K562 (cell line): ENCODE measurements around the gene PHEX. TPM values are rescaled to one million over a fixed set of nuclear protein-coding genes. Genes with fewer than 3 reads are reported as not detected.
A peak's percentile ranks its signal among the peaks of the same experiment; 100 is the strongest.

Source experiments
- ATAC-seq: fragments of 200-7000 bp; cut with Tn5 transposase; 3 replicates; pipeline ENCODE4 v1.9.1; 2020; ENCODE audit warnings: moderate library complexity
- BruUV-seq: library from RNA; stranded (reverse); fragments of 400-500 nt; replicated peaks from 2 replicates; lab custom pipeline; 2021; lab: Mats Ljungman, UMichigan
- CTCF ChIA-PET: fragments of 300-600 bp; formaldehyde crosslinking; extraction: SDS; loops from one replicate; lab custom pipeline; 2021; ENCODE audit warnings: low intra/inter-chr PET ratio; lab: Yijun Ruan, JAX
- POLR2A ChIA-PET: fragments of 300-600, 350-650 bp; sonication (Branson Sonifier 250); formaldehyde crosslinking; extraction: SDS; loops from one replicate; lab custom pipeline; 2021; ENCODE audit warnings: antibody characterized with exemption, inconsistent platforms; lab: Yijun Ruan, JAX
- DNase-seq, 4 experiments: peaks; one replicate each; pipeline versions ENCODE4 v3.0.0 to v3.0.0-alpha.2; 2011 to 2018; ENCODE audit warnings: low spot score in 3 of 4, mixed read lengths in 3 of 4; ENCODE audit errors: extremely low read depth in 1 of 4
- FAIRE-seq: peaks from 2 replicates; lab custom pipeline; 2011; peaks lifted over from hg19 to GRCh38; lab: Jason Lieb, UNC
- H2AFZ ChIP-seq: 2 replicates; pipeline ENCODE4 v1.6.0; 2011; ENCODE audit warnings: low read depth, low read length, control low read depth, inconsistent platforms
- H3K27ac ChIP-seq: fragments of 200-600 bp; 3 replicates; pipeline ENCODE4 v1.8.0; 2011; ENCODE audit warnings: low read depth, mild to moderate bottlenecking, control low read depth, inconsistent platforms, low read length, moderate library complexity, mixed read lengths; ENCODE audit errors: extremely low read depth
- H3K27me3 ChIP-seq, 2 experiments: fragments of 300-600 bp in 1 of 2; 2 replicates in 1 of 2; 3 replicates in 1 of 2; pipeline versions ENCODE4 v1.6.0 to v1.8.0; 2011; ENCODE audit warnings: inconsistent platforms in 2 of 2, low read length in 2 of 2, mild to moderate bottlenecking in 1 of 2, mixed read lengths in 1 of 2, moderate library complexity in 1 of 2; ENCODE audit not compliant: control insufficient read depth in 2 of 2, insufficient read depth in 2 of 2
- H3K36me3 ChIP-seq: fragments of 300-600 bp; 3 replicates; pipeline ENCODE4 v1.8.0; 2011; ENCODE audit warnings: mild to moderate bottlenecking, low read length, inconsistent platforms; ENCODE audit not compliant: control insufficient read depth, insufficient read depth
- H3K4me1 ChIP-seq, 2 experiments: fragments of 200-600 bp in 1 of 2; replicated peaks in 1 of 2; 2 replicates in 1 of 2; 3 replicates in 1 of 2; pipeline versions ENCODE4 v1.5.1 to v1.8.0; 2011; ENCODE audit warnings: inconsistent platforms in 2 of 2, low read length in 2 of 2, mild to moderate bottlenecking in 1 of 2, mixed read lengths in 1 of 2, moderate library complexity in 1 of 2; ENCODE audit not compliant: control insufficient read depth in 2 of 2, insufficient read depth in 2 of 2
- H3K4me2 ChIP-seq: 2 replicates; pipeline ENCODE4 v1.6.1; 2011; ENCODE audit warnings: low read length, control low read depth, inconsistent platforms, mixed read lengths; ENCODE audit not compliant: insufficient read depth
- H3K4me3 ChIP-seq: fragments of 200-600 bp; sonication (generic), shearing (Covaris generic); 2 replicates; pipeline ENCODE4 v1.5.1; 2016; ENCODE audit warnings: control low read depth, inconsistent platforms
- H3K79me2 ChIP-seq: fragments of 200-600 bp; 3 replicates; pipeline ENCODE4 v1.8.0; 2011; ENCODE audit warnings: low read length, inconsistent platforms; ENCODE audit not compliant: control insufficient read depth, insufficient read depth
- H3K9ac ChIP-seq, 2 experiments: 2 replicates each; pipeline versions ENCODE4 v1.6.0 to v1.6.1; 2011; ENCODE audit warnings: low read depth in 2 of 2, low read length in 2 of 2, control low read depth in 1 of 2, inconsistent platforms in 1 of 2, mild to moderate bottlenecking in 1 of 2, mixed read lengths in 1 of 2; ENCODE audit not compliant: insufficient read depth in 1 of 2
- H3K9me1 ChIP-seq: one replicate; pipeline ENCODE4 v1.6.0; 2011; ENCODE audit warnings: inconsistent platforms, mild to moderate bottlenecking, low read length, moderate library complexity; ENCODE audit not compliant: control insufficient read depth, insufficient read depth
- H3K9me3 ChIP-seq: replicated peaks from 2 replicates; pipeline ENCODE4 v1.5.1; 2011; ENCODE audit warnings: low read depth, low read length, inconsistent platforms; ENCODE audit not compliant: control insufficient read depth, insufficient read depth
- H4K20me1 ChIP-seq: replicated peaks from 2 replicates; pipeline ENCODE4 v1.6.1; 2011; ENCODE audit warnings: low read length, inconsistent platforms, mixed read lengths; ENCODE audit not compliant: control insufficient read depth, insufficient read depth
- EHMT2 ChIP-seq: fragments of 450-650 bp; IDR thresholded peaks from 2 replicates; pipeline ENCODE4 v1.6.1; 2018; ENCODE audit warnings: antibody characterized with exemption
- FOXA3 ChIP-seq, 2 experiments: fragments of 450-650 bp in 1 of 2; sonication (generic) in 1 of 2; formaldehyde crosslinking; IDR thresholded peaks in 1 of 2; conservative IDR thresholded peaks in 1 of 2; 2 replicates each; pipeline versions ENCODE4 v1.4.0 to v1.8.0; 2020 to 2022; ENCODE audit warnings: mild to moderate bottlenecking in 2 of 2, missing genetic modification reagents in 1 of 2
- FOXP4 ChIP-seq: sonication (generic); formaldehyde crosslinking; IDR thresholded peaks from 2 replicates; pipeline ENCODE4 v1.8.0; 2022; ENCODE audit warnings: mild to moderate bottlenecking, missing genetic modification reagents, borderline replicate concordance
- GMEB1 ChIP-seq: fragments of 250-450 bp; sonication (Bioruptor Pico); IDR thresholded peaks from 2 replicates; pipeline ENCODE4 v1.4.0; 2020; ENCODE audit warnings: mild to moderate bottlenecking
- MAFG ChIP-seq: fragments of 450-650 bp; conservative IDR thresholded peaks from 2 replicates; pipeline ENCODE4 v1.6.1; 2016; ENCODE audit warnings: missing genetic modification characterization, missing compliant biosample characterization
- MCM7 ChIP-seq, 2 experiments: fragments of 450-650 bp; IDR thresholded peaks; 2 replicates each; pipeline ENCODE4 v1.6.1; 2016 to 2018
- NFIC ChIP-seq: fragments of 450-650 bp; IDR thresholded peaks from 2 replicates; pipeline ENCODE4 v1.6.1; 2017; ENCODE audit warnings: mild to moderate bottlenecking, inconsistent platforms
- SOX6 ChIP-seq: fragments of 450-650 bp; IDR thresholded peaks from 2 replicates; pipeline ENCODE4 v1.6.1; 2014; ENCODE audit warnings: mild to moderate bottlenecking
- ZNF512 ChIP-seq: IDR thresholded peaks from 2 replicates; pipeline ENCODE4 v1.6.1; 2016; ENCODE audit warnings: missing genetic modification characterization, missing compliant biosample characterization
- WGBS: fragments of 100-300 bp; shearing (Covaris generic); methylation state at CpG from one replicate; pipeline ENCODE4 v1.1.6; 2016; ENCODE audit warnings: low coverage, mixed read lengths; ENCODE audit not compliant: insufficient coverage; ENCODE audit errors: missing lambda C conversion rate; 5-methylcytosine and 5-hydroxymethylcytosine counted together
- in situ Hi-C: fragments of 300-500 bp; cut with MboI; formaldehyde crosslinking; loops from 4 replicates; pipeline ENCODE4 v1.15.0; 2018; ENCODE audit warnings: inconsistent platforms, mixed read lengths
- intact Hi-C: fragments of 100-400 bp; cut with micrococcal nuclease; formaldehyde crosslinking; loops from 2 replicates; pipeline ENCODE4 v1.14.2; 2022
- polyA plus RNA-seq, 8 experiments: library from polyadenylated mRNA; depleted of rRNA in 4 of 8; stranded (reverse) in 5 of 8; unstranded in 3 of 8; fragments of >200 nt; fragmentation: Nextera tagmentation in 2 of 8; fragmentation: Illumina TruSeq in 1 of 8; extraction: Ambion mirVana in 2 of 8; extraction: Trizol in 1 of 8; gene quantifications; 2 replicates each; pipeline versions ENCODE4 v1.2.1 to v1.2.3, GENCODE V29; 2011 to 2014; ENCODE audit warnings: inconsistent platforms in 1 of 8, missing spikeins in 1 of 8
- total RNA-seq, 7 experiments: library from RNA; depleted of rRNA in 6 of 7; stranded (reverse); fragments of >200 nt in 6 of 7; fragmentation: Illumina TruSeq in 2 of 7; extraction: Trizol in 2 of 7; gene quantifications; 2 replicates each; pipeline versions ENCODE4 v1.2.1 to v1.2.3, GENCODE V29; 2011 to 2021; ENCODE audit warnings: low replicate concordance in 1 of 7

Gene PHEX
- total and polyA plus RNA-seq, 9 of the 15 experiments (the other 6 are each of a cell fraction or from before 2014, with no cell fraction given) = 0.01 to 0.11 (median 0.04) TPM; not detected in 6

- in situ Hi-C loops (no loop called here), intact Hi-C loops (no loop called here)
- WGBS = no CpG with 5 or more reads among the region's 1 CpG
- H3K9me1 ChIP-seq = no peaks in the 10 kb centered on the region
- TF ChIP-seq FOXA3 (CRISPR knock-in tag; conservative IDR thresholded peaks at IDR 0.05 in 1 of 2, IDR thresholded peaks at IDR 0.05 in 1 of 2) (no peak), NFIC (peak; percentile 22; the same call in 1 of the 2 replicates), SOX6 (no peak)
- no peak overlapping the region for H3K4me2 ChIP-seq
- no peaks in the 10 kb centered on the region for H3K79me2 ChIP-seq
- no peak overlapping the region for H3K9ac ChIP-seq
- DNase-seq (no peak), FAIRE-seq (no peak), ATAC-seq (no peak)
- no TSS peak for BruUV-seq
- H3K27me3 ChIP-seq = peaks cover 4 to 24% of the 10 kb centered on the region in 2 experiments; a peak in 4 of 5 replicates
- ChIA-PET POLR2A (no interaction called here), CTCF (no interaction called here)
- H3K4me3 ChIP-seq = no peak overlapping the region
- H4K20me1 ChIP-seq = no peaks in the 10 kb centered on the region
- no peak overlapping the region for H2AFZ ChIP-seq
- no peaks in the 10 kb centered on the region for H3K9me3 ChIP-seq
- H3K4me1 ChIP-seq = no peaks in the 10 kb centered on the region; a peak in 1 of 5 replicates
- no peaks in the 10 kb centered on the region for H3K36me3 ChIP-seq
- H3K27ac ChIP-seq = no peak overlapping the region
Observed at GRCh38 chrX:22035236-22035635, 3.1 kb downstream of the PHEX start.

- Histone ChIP-seq H3K27me3 (peaks cover 4 to 11% of the 10 kb centered on the region in 2 experiments; a peak in 4 of 5 replicates), H3K9ac (no peak overlapping the region), H2AFZ (no peak overlapping the region), H3K4me3 (no peak overlapping the region), H3K36me3 (no peaks in the 10 kb centered on the region), H3K9me3 (no peaks in the 10 kb centered on the region)
- POLR2A ChIA-PET = interaction anchor here (0.6 kb wide), 1 partner anchor 33 kb away, joined by 3 read pairs; no protein-coding TSS in a partner anchor
- BruUV-seq = no TSS peak
- WGBS = 6% methylated on average over 2 of the region's 2 CpGs
- ATAC-seq (no peak), DNase-seq (no peak), FAIRE-seq (no peak)
- TF ChIP-seq GMEB1 (CRISPR knock-in tag) (no peak), FOXP4 (CRISPR knock-in tag) (no peak), MAFG (tag) (no peak), MCM7 (IDR thresholded peaks at IDR 0.05) (no peak), ZNF512 (tag) (no peak), EHMT2 (no peak)
- TF ChIP-seq, all 486 proteins: peak for 0
- intact Hi-C loops (no loop called here), in situ Hi-C loops (no loop called here)
- CTCF ChIA-PET = no interaction called here
- Histone ChIP-seq H3K27ac (no peak overlapping the region), H3K79me2 (no peaks in the 10 kb centered on the region), H3K4me1 (no peaks in the 10 kb centered on the region; a peak in 1 of 5 replicates), H4K20me1 (no peaks in the 10 kb centered on the region), H3K9me1 (no peaks in the 10 kb centered on the region), H3K4me2 (no peak overlapping the region)
Observed at GRCh38 chrX:22037225-22037624, 5.1 kb downstream of the PHEX start.
